Measurements from ENCODE around the gene DAZAP1. TPM values are rescaled to one million over a fixed set of nuclear protein-coding genes. Genes with fewer than 3 reads are reported as not detected.
"Not testable (repeated sequence)": the region's sequence is repeated elsewhere in the genome, so short reads cannot be mapped to it uniquely, and the experiment has no call there.

Gene DAZAP1
- total RNA-seq, 1 donor from 2014 or later, result 15.8 TPM

DNA sequence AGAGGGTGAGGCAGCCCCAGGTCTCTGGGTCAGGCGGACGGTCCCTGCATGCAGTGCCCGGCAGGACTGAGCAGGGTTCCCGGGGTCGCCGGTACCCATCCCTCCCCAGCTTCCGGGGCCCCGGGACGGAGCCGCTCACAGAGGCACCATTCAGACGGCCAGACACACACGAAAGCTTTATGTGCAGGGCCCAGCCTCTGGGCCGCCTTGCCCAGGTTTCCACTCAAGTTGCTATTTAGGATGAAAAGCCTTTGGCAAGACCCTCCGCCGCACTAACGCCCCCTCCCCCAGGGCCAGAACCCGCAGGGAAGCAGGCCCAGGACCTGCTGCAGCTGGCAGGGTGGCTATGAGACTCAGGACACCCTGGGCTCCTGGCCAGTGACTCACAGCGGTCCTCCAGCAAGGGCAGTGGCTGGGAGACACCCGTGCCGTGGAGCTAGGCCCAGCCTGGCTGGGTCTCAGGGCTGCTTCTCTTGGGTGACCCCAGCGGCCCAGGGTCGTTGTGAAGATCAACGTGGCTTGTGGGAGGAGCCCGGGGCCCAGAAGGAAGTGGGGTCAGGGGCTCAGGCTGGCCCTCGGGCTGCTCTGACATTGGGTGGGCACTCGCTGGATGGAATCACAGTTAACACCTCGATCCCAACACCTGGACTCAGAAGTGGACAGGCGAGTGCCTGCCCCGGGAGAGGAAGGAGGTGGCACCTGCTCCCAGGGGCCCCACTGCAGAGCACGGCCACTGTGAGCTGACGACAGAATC is 66.8 kb downstream of the DAZAP1 start:
- H3K9me3 ChIP-seq, result no peaks in the 10 kb centered on the region
- TF ChIP-seq, protein P1, sequence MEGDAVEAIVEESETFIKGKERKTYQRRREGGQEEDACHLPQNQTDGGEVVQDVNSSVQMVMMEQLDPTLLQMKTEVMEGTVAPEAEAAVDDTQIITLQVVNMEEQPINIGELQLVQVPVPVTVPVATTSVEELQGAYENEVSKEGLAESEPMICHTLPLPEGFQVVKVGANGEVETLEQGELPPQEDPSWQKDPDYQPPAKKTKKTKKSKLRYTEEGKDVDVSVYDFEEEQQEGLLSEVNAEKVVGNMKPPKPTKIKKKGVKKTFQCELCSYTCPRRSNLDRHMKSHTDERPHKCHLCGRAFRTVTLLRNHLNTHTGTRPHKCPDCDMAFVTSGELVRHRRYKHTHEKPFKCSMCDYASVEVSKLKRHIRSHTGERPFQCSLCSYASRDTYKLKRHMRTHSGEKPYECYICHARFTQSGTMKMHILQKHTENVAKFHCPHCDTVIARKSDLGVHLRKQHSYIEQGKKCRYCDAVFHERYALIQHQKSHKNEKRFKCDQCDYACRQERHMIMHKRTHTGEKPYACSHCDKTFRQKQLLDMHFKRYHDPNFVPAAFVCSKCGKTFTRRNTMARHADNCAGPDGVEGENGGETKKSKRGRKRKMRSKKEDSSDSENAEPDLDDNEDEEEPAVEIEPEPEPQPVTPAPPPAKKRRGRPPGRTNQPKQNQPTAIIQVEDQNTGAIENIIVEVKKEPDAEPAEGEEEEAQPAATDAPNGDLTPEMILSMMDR (IDR thresholded peaks at IDR 0.05), result no peak
- no peak overlapping the region for H3K27ac ChIP-seq
- H3K4me1 ChIP-seq, result peaks cover 21 to 32% of the 10 kb centered on the region in 2 donors
- H3K27me3 ChIP-seq, result peaks cover 38% of the 10 kb centered on the region
- DNase-seq (ENCODE audit: low spot score in 2 of 2), result no peak
- no peak overlapping the region for H3K4me3 ChIP-seq
- intact Hi-C loops (cut with DNase I), result no loop called here
- peaks cover 6 to 24% of the 10 kb centered on the region in 2 donors for H3K36me3 ChIP-seq

DNA sequence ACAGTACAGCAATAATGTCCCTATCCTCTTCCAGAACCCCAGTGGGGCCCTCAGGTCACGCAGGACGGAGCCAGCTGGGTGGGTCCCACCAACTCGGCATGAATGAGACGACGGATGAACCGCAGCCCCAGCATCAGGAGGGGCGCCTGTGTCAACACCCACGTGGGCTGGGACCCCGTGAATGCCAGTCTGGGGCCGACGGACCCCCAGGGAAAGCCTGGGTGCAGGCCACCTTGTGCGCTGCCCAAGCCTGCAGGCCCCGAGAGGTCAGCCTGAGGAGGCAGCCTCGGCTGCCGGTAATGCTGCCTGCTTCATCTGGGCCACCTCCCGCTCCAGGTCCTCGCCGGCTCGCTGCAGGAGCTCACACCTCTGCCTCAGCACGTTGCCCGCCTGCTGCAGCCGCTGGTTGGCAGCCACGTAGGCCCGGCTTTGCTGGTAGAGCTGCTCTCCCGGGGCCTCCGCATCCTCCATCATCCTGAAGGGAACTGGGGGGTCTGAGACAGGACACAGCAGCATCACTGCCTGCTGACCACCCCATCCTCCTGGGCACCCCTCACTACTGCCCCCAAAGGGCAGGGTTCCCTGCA is 67.5 kb downstream of the DAZAP1 start:
- DNase-seq (ENCODE audit: low spot score in 2 of 2), result no peak
- H3K27me3 ChIP-seq, result peaks cover 35% of the 10 kb centered on the region
- peaks cover 18 to 34% of the 10 kb centered on the region in 2 donors for H3K4me1 ChIP-seq
- TF ChIP-seq, protein P1 (IDR thresholded peaks at IDR 0.05), result no peak
- intact Hi-C loops (cut with DNase I), result no loop called here
- H3K36me3 ChIP-seq, result peaks cover 6 to 24% of the 10 kb centered on the region in 2 donors
- H3K9me3 ChIP-seq, result no peaks in the 10 kb centered on the region
- no peak overlapping the region for H3K4me3 ChIP-seq
- H3K27ac ChIP-seq, result no peak overlapping the region

DNA sequence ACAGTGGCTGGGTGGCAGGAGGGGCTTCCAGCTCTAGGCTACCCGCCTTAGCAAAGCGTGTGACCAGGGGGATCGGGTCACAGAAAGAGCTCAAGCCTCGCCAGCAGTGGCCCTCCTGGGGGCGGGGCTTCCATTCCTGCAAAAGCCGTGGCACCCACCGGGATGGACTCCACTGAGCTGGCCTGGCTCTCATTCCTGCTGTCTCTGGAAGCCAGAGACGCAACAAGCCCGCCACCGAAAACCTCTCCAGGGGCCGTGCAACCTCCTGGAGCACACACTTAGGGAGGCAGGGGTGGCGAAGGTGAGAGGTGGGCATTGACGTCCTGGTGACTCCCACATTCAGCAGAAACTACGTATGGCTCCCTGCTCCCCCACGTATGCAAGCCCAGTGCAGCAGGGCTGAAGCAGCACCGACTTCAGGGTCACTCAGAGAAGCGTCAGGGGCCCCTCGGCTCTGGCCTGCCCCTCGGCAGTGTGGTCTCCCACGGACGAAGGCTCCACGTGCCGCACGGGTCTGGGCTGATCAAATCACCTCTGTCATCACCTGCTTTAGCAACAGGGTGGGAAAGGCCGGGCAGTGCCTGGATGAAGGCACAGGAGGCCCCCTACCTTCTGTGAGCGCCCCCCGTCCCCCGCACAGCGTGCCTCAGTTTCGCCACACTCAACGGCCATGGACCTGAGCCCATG is 68.5 kb downstream of the DAZAP1 start:
- no peak overlapping the region for H3K27ac ChIP-seq
- DNase-seq (ENCODE audit: low spot score in 2 of 2), result no peak
- H3K27me3 ChIP-seq, result peaks cover 25% of the 10 kb centered on the region
- peaks cover 6 to 24% of the 10 kb centered on the region in 2 donors for H3K36me3 ChIP-seq
- intact Hi-C loops (cut with DNase I), result no loop called here
- H3K4me1 ChIP-seq, result peaks cover 8 to 24% of the 10 kb centered on the region in 2 donors
- no peaks in the 10 kb centered on the region for H3K9me3 ChIP-seq
- no peak overlapping the region for H3K4me3 ChIP-seq
- TF ChIP-seq, protein P1 (IDR thresholded peaks at IDR 0.05), result no peak

DNA sequence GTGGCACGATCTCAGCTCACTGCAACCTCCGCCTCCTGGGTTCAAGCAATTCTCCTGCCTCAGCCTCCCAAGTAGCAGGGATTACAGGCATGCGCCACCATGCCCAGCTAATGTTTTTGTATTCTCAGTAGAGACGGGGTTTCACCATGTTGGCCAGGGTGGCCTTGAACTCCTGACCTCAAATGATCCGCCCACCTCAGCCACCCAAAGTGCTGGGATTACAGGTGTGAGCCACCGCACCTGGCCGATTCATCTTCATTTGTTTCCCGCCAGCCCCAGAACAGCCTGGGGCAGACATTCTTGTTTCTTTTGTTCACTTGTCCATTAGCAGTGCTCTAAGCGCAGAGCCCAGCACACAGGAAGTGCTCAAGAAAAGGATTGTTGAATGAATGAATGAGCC is 69.7 kb downstream of the DAZAP1 start:
- H3K27ac ChIP-seq; H3K9me3 ChIP-seq; intact Hi-C loops (cut with DNase I); DNase-seq (ENCODE audit: low spot score in 2 of 2); H3K4me3 ChIP-seq: not testable (repeated sequence)
- Histone ChIP-seq H3K27me3 (peaks cover 13% of the 10 kb centered on the region), H3K4me1 (peaks cover 2 to 16% of the 10 kb centered on the region in 2 donors), H3K36me3 (peaks cover 6 to 24% of the 10 kb centered on the region in 2 donors)

DNA sequence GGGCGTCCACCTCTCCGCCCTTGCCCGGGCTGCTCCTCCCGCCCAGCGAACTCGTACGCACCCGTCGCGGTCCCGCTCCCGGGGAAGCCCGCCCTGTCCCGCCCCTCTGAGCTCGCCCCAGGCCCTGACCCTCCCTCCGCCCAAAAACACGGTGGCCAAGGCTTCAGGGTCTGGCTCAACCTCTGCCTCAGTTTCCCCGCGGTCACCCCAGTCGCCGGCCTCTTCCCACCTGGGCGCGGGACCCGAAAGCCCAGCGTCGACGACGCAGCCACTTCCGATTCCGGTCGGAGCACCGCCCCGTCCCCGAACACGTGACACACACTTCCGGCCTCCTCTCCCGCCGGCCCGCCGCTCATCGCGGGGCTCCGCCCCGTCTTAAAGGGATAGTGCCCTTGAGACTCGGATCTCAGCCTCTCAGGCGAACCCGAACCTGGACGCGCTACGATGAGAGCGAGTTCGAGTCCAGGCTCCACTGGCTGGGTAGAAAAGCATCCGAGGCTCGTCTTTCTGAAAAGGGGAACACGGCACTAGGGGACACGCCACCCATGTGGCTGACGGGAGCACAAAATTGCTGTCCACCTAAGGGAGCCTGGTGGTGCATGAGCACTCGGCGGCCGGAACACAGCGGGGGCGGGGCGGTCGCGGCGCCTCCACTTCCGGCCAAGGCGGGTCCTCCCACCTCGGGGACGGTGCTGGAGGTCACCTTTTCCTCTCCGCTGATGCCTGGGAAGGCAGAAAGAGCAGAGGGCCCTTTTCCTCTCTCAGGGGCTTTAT is 71.7 kb downstream of the DAZAP1 start, which contains the start of gene C19orf25:
Gene C19orf25, minus strand, starts transcription at position 282 of the 774 bp plus-strand sequence. CDS start 312 bp downstream, outside the sequence.
- Histone ChIP-seq H3K9me3 (no peaks in the 10 kb centered on the region), H3K4me1 (peaks cover 2 to 14% of the 10 kb centered on the region in 2 donors), H3K36me3 (peaks cover 6 to 24% of the 10 kb centered on the region in 2 donors), H3K27ac (peak within 1 kb of the TSS; percentile 41 to 62), H3K4me3 (peak within 1 kb of the TSS; percentile 88 to 90), H3K27me3 (no peaks in the 10 kb centered on the region)
- intact Hi-C loops (cut with DNase I), result loop anchor here (1.0 to 2.0 kb wide), 4 partner anchors 11 to 96 kb away; partner anchors contain the start of genes NDUFS7, PCSK4 and RPS15
- peak; percentile 73 to 96 for DNase-seq (ENCODE audit: low spot score in 2 of 2)
- TF ChIP-seq, protein P1 (IDR thresholded peaks at IDR 0.05), result no peak

All from ascending aorta (tissue), 2 donors.